ENCODE data around the gene WDR45B. TPM values are rescaled to one million over a fixed set of nuclear protein-coding genes. Genes with fewer than 3 reads are reported as not detected.

WDR45B gene
- total and polyA plus RNA-seq, 2 donors (not counting 3 experiments of a cell fraction or from before 2014, with no cell fraction given): 62.0 to 76.7 TPM

DNA sequence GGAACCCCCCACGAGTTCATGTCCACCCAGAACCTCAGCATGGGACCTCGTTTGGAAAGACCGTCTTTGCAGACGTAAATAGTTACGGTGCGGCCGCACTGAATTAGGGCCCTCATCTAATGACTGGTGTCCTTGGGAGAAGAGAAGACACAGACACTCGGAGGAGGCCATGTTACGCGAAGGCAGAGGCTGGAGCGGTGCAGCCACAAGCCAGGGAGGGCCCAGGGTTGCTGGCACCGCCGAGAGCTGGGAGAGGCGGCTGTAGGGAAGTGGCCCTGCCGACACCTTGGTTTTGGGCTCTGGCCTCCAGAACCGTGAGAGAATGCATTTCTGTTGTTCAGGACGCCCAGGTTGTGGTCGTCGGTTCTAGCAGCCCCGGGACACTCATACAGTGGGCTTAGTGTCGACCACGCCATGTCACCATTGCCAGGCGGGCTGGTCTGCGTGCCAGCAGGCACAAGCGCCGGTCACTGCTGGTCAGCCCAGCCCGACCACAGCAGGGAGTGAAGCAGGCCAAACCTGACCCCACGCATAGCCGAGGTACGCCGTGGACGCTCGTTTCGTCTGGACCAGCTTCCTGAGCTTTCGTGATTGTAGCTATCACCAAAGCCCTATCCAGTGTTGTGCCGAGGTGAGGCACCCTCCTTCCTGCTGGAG lies 10.7 kb upstream of the WDR45B start:
- Histone ChIP-seq H3K4me3 (replicated peaks in 1 of 3; ENCODE audit: insufficient read depth in 1 of 3, low read depth in 1 of 3, low read length in 3 of 3) (no peak overlapping the region), H3K79me2 (ENCODE audit: control insufficient read depth, insufficient read depth, low read length) (no peaks in the 10 kb centered on the region), H3K4me2 (ENCODE audit: insufficient read depth, low read length) (no peak overlapping the region), H3K27me3 (ENCODE audit: control insufficient read depth in 2 of 2, insufficient read depth in 2 of 2, low read length in 2 of 2) (no peaks in the 10 kb centered on the region), H3K9me1 (replicated peaks; ENCODE audit: control insufficient read depth, extremely low read depth, insufficient read depth, low read length) (no peaks in the 10 kb centered on the region), H3K36me3 (ENCODE audit: control insufficient read depth in 2 of 2, extremely low read depth in 1 of 2, insufficient read depth in 2 of 2, low read length in 2 of 2) (no peaks in the 10 kb centered on the region), H3K9ac (replicated peaks; ENCODE audit: extremely low read depth, insufficient read depth, low read length) (no peak overlapping the region), H3K27ac (ENCODE audit: insufficient read depth, low read depth, low read length) (no peak overlapping the region), H4K20me1 (replicated peaks; ENCODE audit: control insufficient read depth, extremely low read depth, insufficient read depth, low read length) (no peaks in the 10 kb centered on the region), H2AFZ (ENCODE audit: low read depth, low read length) (no peak overlapping the region), H3K4me1 (ENCODE audit: control insufficient read depth, extremely low read depth, insufficient read depth, low read length) (no peaks in the 10 kb centered on the region), H3K9me3 (replicated peaks; ENCODE audit: control insufficient read depth, insufficient read depth, low read length) (no peaks in the 10 kb centered on the region)
- POLR2A ChIA-PET: no interaction called here
- CTCF ChIA-PET: no interaction called here
- DNase-seq (ENCODE audit: low read depth, low spot score) (no peak), FAIRE-seq (no peak)
- BruUV-seq (replicated peaks): no TSS peak
- dilution Hi-C loops (cut with MboI; ENCODE audit: extremely low pct_ligation_motif_present, low sequenced_read_pairs) (no loop called here), intact Hi-C loops (cut with micrococcal nuclease) (no loop called here)
- TF ChIP-seq JUN (IDR thresholded peaks at IDR 0.05; ENCODE audit: borderline replicate concordance, insufficient read depth, insufficient read length, low read depth) (no peak), FOS (IDR thresholded peaks at IDR 0.05; ENCODE audit: borderline replicate concordance, insufficient read depth, low read length) (no peak), MYC (IDR thresholded peaks at IDR 0.05; ENCODE audit: low read depth, low read length) (no peak)

- H4K20me1 ChIP-seq (replicated peaks; ENCODE audit: control insufficient read depth, extremely low read depth, insufficient read depth, low read length): no peaks in the 10 kb centered on the region
- CTCF ChIA-PET: no interaction called here
- intact Hi-C loops (cut with micrococcal nuclease): no loop called here
- no peak overlapping the region for H3K4me3 ChIP-seq (replicated peaks in 1 of 3; ENCODE audit: insufficient read depth in 1 of 3, low read depth in 1 of 3, low read length in 3 of 3)
- no peak overlapping the region for H3K27ac ChIP-seq (ENCODE audit: insufficient read depth, low read depth, low read length)
- H3K4me2 ChIP-seq (ENCODE audit: insufficient read depth, low read length): no peak overlapping the region
- POLR2A ChIA-PET: no interaction called here
- TF ChIP-seq MYC (IDR thresholded peaks at IDR 0.05; ENCODE audit: low read depth, low read length) (no peak), GATA2 (IDR thresholded peaks at IDR 0.05; ENCODE audit: insufficient read depth, insufficient read length, low read depth, low read length) (no peak), POLR2A (IDR thresholded peaks at IDR 0.05; ENCODE audit: low read depth, low read length) (no peak), JUN (IDR thresholded peaks at IDR 0.05; ENCODE audit: borderline replicate concordance, insufficient read depth, insufficient read length, low read depth) (no peak), POLR2AphosphoS5 (IDR thresholded peaks at IDR 0.05; ENCODE audit: insufficient read depth, low read depth, low read length) (no peak), EZH2 (IDR thresholded peaks at IDR 0.05; ENCODE audit: borderline replicate concordance, low read depth, low read length, severe bottlenecking) (no peak), FOS (IDR thresholded peaks at IDR 0.05; ENCODE audit: borderline replicate concordance, insufficient read depth, low read length) (no peak)
- TF ChIP-seq, protein P1, sequence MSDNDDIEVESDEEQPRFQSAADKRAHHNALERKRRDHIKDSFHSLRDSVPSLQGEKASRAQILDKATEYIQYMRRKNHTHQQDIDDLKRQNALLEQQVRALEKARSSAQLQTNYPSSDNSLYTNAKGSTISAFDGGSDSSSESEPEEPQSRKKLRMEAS (IDR thresholded peaks at IDR 0.05; ENCODE audit: insufficient read depth, insufficient read length): no peak
- TF ChIP-seq, protein P2, sequence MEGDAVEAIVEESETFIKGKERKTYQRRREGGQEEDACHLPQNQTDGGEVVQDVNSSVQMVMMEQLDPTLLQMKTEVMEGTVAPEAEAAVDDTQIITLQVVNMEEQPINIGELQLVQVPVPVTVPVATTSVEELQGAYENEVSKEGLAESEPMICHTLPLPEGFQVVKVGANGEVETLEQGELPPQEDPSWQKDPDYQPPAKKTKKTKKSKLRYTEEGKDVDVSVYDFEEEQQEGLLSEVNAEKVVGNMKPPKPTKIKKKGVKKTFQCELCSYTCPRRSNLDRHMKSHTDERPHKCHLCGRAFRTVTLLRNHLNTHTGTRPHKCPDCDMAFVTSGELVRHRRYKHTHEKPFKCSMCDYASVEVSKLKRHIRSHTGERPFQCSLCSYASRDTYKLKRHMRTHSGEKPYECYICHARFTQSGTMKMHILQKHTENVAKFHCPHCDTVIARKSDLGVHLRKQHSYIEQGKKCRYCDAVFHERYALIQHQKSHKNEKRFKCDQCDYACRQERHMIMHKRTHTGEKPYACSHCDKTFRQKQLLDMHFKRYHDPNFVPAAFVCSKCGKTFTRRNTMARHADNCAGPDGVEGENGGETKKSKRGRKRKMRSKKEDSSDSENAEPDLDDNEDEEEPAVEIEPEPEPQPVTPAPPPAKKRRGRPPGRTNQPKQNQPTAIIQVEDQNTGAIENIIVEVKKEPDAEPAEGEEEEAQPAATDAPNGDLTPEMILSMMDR (IDR thresholded peaks at IDR 0.05; ENCODE audit: extremely low read depth in 1 of 2, insufficient read depth in 1 of 2, low read depth in 1 of 2, low read length in 2 of 2): no peak
- no peak overlapping the region for H3K9ac ChIP-seq (replicated peaks; ENCODE audit: extremely low read depth, insufficient read depth, low read length)
- no peaks in the 10 kb centered on the region for H3K27me3 ChIP-seq (ENCODE audit: control insufficient read depth in 2 of 2, insufficient read depth in 2 of 2, low read length in 2 of 2)
- no peaks in the 10 kb centered on the region for H3K79me2 ChIP-seq (ENCODE audit: control insufficient read depth, insufficient read depth, low read length)
- H3K36me3 ChIP-seq (ENCODE audit: control insufficient read depth in 2 of 2, extremely low read depth in 1 of 2, insufficient read depth in 2 of 2, low read length in 2 of 2): no peaks in the 10 kb centered on the region
- no peaks in the 10 kb centered on the region for H3K4me1 ChIP-seq (ENCODE audit: control insufficient read depth, extremely low read depth, insufficient read depth, low read length)
- DNase-seq (ENCODE audit: low read depth, low spot score): no peak
- dilution Hi-C loops (cut with MboI; ENCODE audit: extremely low pct_ligation_motif_present, low sequenced_read_pairs): no loop called here
- H2AFZ ChIP-seq (ENCODE audit: low read depth, low read length): no peak overlapping the region
- no peaks in the 10 kb centered on the region for H3K9me3 ChIP-seq (replicated peaks; ENCODE audit: control insufficient read depth, insufficient read depth, low read length)
- no peak for FAIRE-seq
- no peaks in the 10 kb centered on the region for H3K9me1 ChIP-seq (replicated peaks; ENCODE audit: control insufficient read depth, extremely low read depth, insufficient read depth, low read length)
- BruUV-seq (replicated peaks): no TSS peak
These were observed 10.1 kb upstream of the WDR45B start for GRCh38 chr17:82658331-82658730.
